MCF 10A (cell line): Measurements from ENCODE around the gene EPHB1. TPM values are rescaled to one million over a fixed set of nuclear protein-coding genes. Genes with fewer than 3 reads are reported as not detected.

Source experiments
- BruUV-seq: library from RNA; stranded (reverse); fragments of 400-500 nt; replicated peaks from 2 replicates; lab custom pipeline; 2021; lab: Mats Ljungman, UMichigan
- CTCF ChIA-PET: fragments of 300-600 bp; sonication (Branson Sonifier 250); formaldehyde crosslinking; extraction: SDS; loops from one replicate; lab custom pipeline; 2021; ENCODE audit warnings: antibody characterized with exemption, inconsistent platforms; lab: Yijun Ruan, JAX
- POLR2A ChIA-PET: fragments of 300-600, 350-650 bp; sonication (Branson Sonifier 250); formaldehyde crosslinking; extraction: SDS; loops from one replicate; lab custom pipeline; 2020; ENCODE audit warnings: antibody characterized with exemption, inconsistent platforms; lab: Yijun Ruan, JAX
- DNase-seq: peaks from one replicate; pipeline ENCODE4 v3.0.0-alpha.2; 2018; ENCODE audit not compliant: unreplicated experiment
- H3K27ac Mint-ChIP-seq: one replicate; pipeline ENCODE4 v1.8.0; 2022; ENCODE audit warnings: mild to moderate bottlenecking, low read depth, mixed read lengths; ENCODE audit not compliant: unreplicated experiment
- H3K27me3 Mint-ChIP-seq: one replicate; pipeline ENCODE4 v1.8.0; 2022; ENCODE audit warnings: mixed read lengths; ENCODE audit not compliant: insufficient read depth, unreplicated experiment
- H3K36me3 Mint-ChIP-seq: one replicate; pipeline ENCODE4 v1.8.0; 2022; ENCODE audit warnings: mild to moderate bottlenecking, moderate library complexity, mixed read lengths; ENCODE audit not compliant: insufficient read depth, unreplicated experiment
- H3K4me1 Mint-ChIP-seq: one replicate; pipeline ENCODE4 v1.8.0; 2022; ENCODE audit warnings: mixed read lengths; ENCODE audit not compliant: insufficient read depth, unreplicated experiment
- H3K4me3 Mint-ChIP-seq: one replicate; pipeline ENCODE4 v1.8.0; 2022; ENCODE audit warnings: mild to moderate bottlenecking, moderate library complexity, mixed read lengths; ENCODE audit not compliant: unreplicated experiment
- H3K9me3 Mint-ChIP-seq: one replicate; pipeline ENCODE4 v1.8.0; 2022; ENCODE audit warnings: mixed read lengths; ENCODE audit not compliant: unreplicated experiment
- intact Hi-C: fragments of 100-400 bp; cut with micrococcal nuclease; formaldehyde crosslinking; loops from 2 replicates; pipeline ENCODE4 v1.14.1; 2022
- total RNA-seq: library from RNA; stranded (reverse); gene quantifications from 2 replicates; pipeline ENCODE4 v1.2.3, GENCODE V29; 2022
- TF ChIP-seq, protein P1 (sequence below): fragments of 200-600 bp; IDR thresholded peaks from one replicate; pipeline ENCODE4 v1.8.0; 2022; ENCODE audit warnings: antibody characterized with exemption, mild to moderate bottlenecking; ENCODE audit not compliant: unreplicated experiment

The EPHB1 gene
- total RNA-seq, 1 experiment from 2014 or later, result not detected

GRCh38 chr3:135154186-135154585 is 359.1 kb downstream of the EPHB1 start:
- BruUV-seq, result no TSS peak
- Mint-ChIP-seq H3K9me3 (peaks cover 50% of the 10 kb centered on the region), H3K36me3 (no peaks in the 10 kb centered on the region), H3K4me1 (no peaks in the 10 kb centered on the region), H3K27me3 (no peaks in the 10 kb centered on the region), H3K4me3 (no peak overlapping the region), H3K27ac (no peak overlapping the region)
- POLR2A ChIA-PET, result no interaction called here
- CTCF ChIA-PET, result interaction anchor here (0.5 kb wide), 1 partner anchor 215 kb away, joined by 3 read pairs; no protein-coding TSS in a partner anchor
- intact Hi-C loops, result no loop called here
- no peak for DNase-seq
- TF ChIP-seq, protein P1, sequence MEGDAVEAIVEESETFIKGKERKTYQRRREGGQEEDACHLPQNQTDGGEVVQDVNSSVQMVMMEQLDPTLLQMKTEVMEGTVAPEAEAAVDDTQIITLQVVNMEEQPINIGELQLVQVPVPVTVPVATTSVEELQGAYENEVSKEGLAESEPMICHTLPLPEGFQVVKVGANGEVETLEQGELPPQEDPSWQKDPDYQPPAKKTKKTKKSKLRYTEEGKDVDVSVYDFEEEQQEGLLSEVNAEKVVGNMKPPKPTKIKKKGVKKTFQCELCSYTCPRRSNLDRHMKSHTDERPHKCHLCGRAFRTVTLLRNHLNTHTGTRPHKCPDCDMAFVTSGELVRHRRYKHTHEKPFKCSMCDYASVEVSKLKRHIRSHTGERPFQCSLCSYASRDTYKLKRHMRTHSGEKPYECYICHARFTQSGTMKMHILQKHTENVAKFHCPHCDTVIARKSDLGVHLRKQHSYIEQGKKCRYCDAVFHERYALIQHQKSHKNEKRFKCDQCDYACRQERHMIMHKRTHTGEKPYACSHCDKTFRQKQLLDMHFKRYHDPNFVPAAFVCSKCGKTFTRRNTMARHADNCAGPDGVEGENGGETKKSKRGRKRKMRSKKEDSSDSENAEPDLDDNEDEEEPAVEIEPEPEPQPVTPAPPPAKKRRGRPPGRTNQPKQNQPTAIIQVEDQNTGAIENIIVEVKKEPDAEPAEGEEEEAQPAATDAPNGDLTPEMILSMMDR, result no peak

DNA sequence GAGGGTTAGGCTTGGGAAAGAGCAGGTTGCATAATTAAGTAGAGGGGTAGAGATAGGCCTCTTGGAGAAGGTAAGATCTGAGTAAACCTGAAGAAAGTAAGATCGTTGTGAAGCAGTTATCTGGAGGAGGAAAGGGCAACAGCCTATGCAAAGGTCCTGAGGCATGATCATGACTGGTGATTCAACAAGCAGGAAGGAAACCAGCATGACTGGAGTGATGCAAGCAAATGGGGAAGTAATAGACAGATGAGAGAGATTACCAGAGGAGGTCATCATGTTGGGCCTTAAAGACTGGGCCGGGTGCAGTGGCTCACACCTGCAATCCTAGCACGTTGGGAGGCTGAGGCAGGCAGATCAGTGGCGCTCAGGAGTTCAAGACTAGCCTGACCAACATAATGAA is 360.2 kb downstream of the EPHB1 start:
- CTCF ChIA-PET, result no interaction called here
- no peaks in the 10 kb centered on the region for H3K36me3 Mint-ChIP-seq
- H3K4me3 Mint-ChIP-seq, result no peak overlapping the region
- peaks cover 57% of the 10 kb centered on the region for H3K9me3 Mint-ChIP-seq
- TF ChIP-seq, protein P1, result no peak
- H3K27ac Mint-ChIP-seq, result no peak overlapping the region
- POLR2A ChIA-PET, result no interaction called here
- H3K27me3 Mint-ChIP-seq, result no peaks in the 10 kb centered on the region
- no TSS peak for BruUV-seq
- no peaks in the 10 kb centered on the region for H3K4me1 Mint-ChIP-seq
- intact Hi-C loops, result no loop called here
- DNase-seq, result no peak

DNA sequence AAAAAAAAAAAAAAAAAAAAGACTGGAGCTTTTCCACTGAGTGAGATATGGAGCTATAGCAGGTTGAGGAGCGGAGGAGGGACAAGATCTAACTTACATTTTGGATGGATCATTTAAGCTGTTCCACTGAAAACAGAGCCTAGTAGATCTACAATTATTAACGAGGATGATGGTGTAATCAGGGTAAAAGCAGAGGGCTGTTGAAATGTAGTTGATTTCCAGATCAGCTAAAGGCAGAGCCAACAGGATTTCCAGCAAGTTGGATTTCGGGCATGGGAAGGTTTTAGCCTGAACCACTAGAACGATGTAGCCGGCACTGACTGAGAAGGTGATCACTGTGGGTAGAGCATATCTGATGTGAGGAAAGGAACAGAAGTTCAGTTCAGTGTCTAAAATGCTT is 360.7 kb downstream of the EPHB1 start:
- no peaks in the 10 kb centered on the region for H3K4me1 Mint-ChIP-seq
- ChIA-PET POLR2A (no interaction called here), CTCF (no interaction called here)
- no peaks in the 10 kb centered on the region for H3K27me3 Mint-ChIP-seq
- no peak overlapping the region for H3K4me3 Mint-ChIP-seq
- no peak overlapping the region for H3K27ac Mint-ChIP-seq
- H3K9me3 Mint-ChIP-seq, result peaks cover 61% of the 10 kb centered on the region
- BruUV-seq, result no TSS peak
- TF ChIP-seq, protein P1, result no peak
- DNase-seq, result no peak
- H3K36me3 Mint-ChIP-seq, result no peaks in the 10 kb centered on the region
- intact Hi-C loops, result no loop called here

- H3K4me1 Mint-ChIP-seq, result no peaks in the 10 kb centered on the region
- no peaks in the 10 kb centered on the region for H3K27me3 Mint-ChIP-seq
- peaks cover 64% of the 10 kb centered on the region for H3K9me3 Mint-ChIP-seq
- H3K4me3 Mint-ChIP-seq, result no peak overlapping the region
- POLR2A ChIA-PET, result no interaction called here
- H3K27ac Mint-ChIP-seq, result no peak overlapping the region
- CTCF ChIA-PET, result interaction anchor here (0.6 kb wide), 1 partner anchor 364 kb away, joined by 3 read pairs; no protein-coding TSS in a partner anchor
- no peak for DNase-seq
- TF ChIP-seq, protein P1, result no peak
- no TSS peak for BruUV-seq
- H3K36me3 Mint-ChIP-seq, result no peaks in the 10 kb centered on the region
- intact Hi-C loops, result no loop called here
Observed at GRCh38 chr3:135157045-135157740, 362.1 kb downstream of the EPHB1 start.
